K562 (cell line): ENCODE data around the gene MPZL1. TPM values are rescaled to one million over a fixed set of nuclear protein-coding genes. Genes with fewer than 3 reads are reported as not detected.

Source experiments
- CCNT2 ChIP-seq: IDR thresholded peaks from 2 replicates; pipeline ENCODE4 v1.6.1; 2011; ENCODE audit warnings: borderline replicate concordance, low read depth, mild to moderate bottlenecking, moderate library complexity, mixed read lengths, low read length; ENCODE audit not compliant: insufficient read length; ENCODE audit errors: extremely low read depth
- CUX1 ChIP-seq: fragments of 200-800 bp; sonication (Bioruptor generic); IDR thresholded peaks from 2 replicates; pipeline ENCODE4 v1.6.1; 2016; ENCODE audit warnings: missing genetic modification characterization, missing compliant biosample characterization
- E2F1 ChIP-seq: sonication (generic); formaldehyde crosslinking; IDR thresholded peaks from 2 replicates; pipeline ENCODE4 v1.8.1; 2023; ENCODE audit warnings: mild to moderate bottlenecking, missing genetic modification reagents, moderate library complexity
- HMG20B ChIP-seq: fragments of 250-450 bp; sonication (Bioruptor Pico); IDR thresholded peaks from 2 replicates; pipeline ENCODE4 v1.5.0; 2021; ENCODE audit warnings: mild to moderate bottlenecking
- RAD51 ChIP-seq: fragments of 450-650 bp; IDR thresholded peaks from 2 replicates; pipeline ENCODE4 v1.7.1; 2016; ENCODE audit warnings: low read depth, mild to moderate bottlenecking, borderline replicate concordance
- SP1 ChIP-seq: sonication (generic); formaldehyde crosslinking; IDR thresholded peaks from 2 replicates; pipeline ENCODE4 v1.8.1; 2022; ENCODE audit warnings: mild to moderate bottlenecking, missing genetic modification reagents
- XRCC5 ChIP-seq: fragments of 200-400 bp; formaldehyde crosslinking; IDR thresholded peaks from 2 replicates; pipeline ENCODE4 v1.6.1; 2017; ENCODE audit warnings: low read depth, mild to moderate bottlenecking, low read length
- ZBTB49 ChIP-seq: sonication (generic); formaldehyde crosslinking; IDR thresholded peaks from 2 replicates; pipeline ENCODE4 v1.8.0; 2022; ENCODE audit warnings: missing genetic modification reagents, mild to moderate bottlenecking, borderline replicate concordance
- ZBTB8A ChIP-seq: fragments of 450-650 bp; IDR thresholded peaks from 2 replicates; pipeline ENCODE4 v1.6.1; 2018; ENCODE audit warnings: mild to moderate bottlenecking, moderate library complexity; ENCODE audit not compliant: partially characterized antibody
- ZNF197 ChIP-seq: fragments of 200-800 bp; sonication (Bioruptor generic); IDR thresholded peaks from 2 replicates; pipeline ENCODE4 v1.6.1; 2016; ENCODE audit warnings: low read depth, missing genetic modification characterization, missing compliant biosample characterization
- ZNF766 ChIP-seq: fragments of 200-800 bp; sonication (Bioruptor generic); conservative IDR thresholded peaks from 2 replicates; pipeline ENCODE4 v1.6.1; 2016; ENCODE audit warnings: missing genetic modification characterization, missing compliant biosample characterization
- ZNF77 ChIP-seq: fragments of 250-450 bp; sonication (Bioruptor Pico); IDR thresholded peaks from 2 replicates; pipeline ENCODE4 v1.5.0; 2020
- polyA plus RNA-seq, 8 experiments: library from polyadenylated mRNA; depleted of rRNA in 4 of 8; stranded (reverse) in 5 of 8; unstranded in 3 of 8; fragments of >200 nt; fragmentation: Nextera tagmentation in 2 of 8; fragmentation: Illumina TruSeq in 1 of 8; extraction: Ambion mirVana in 2 of 8; extraction: Trizol in 1 of 8; gene quantifications; 2 replicates each; pipeline versions ENCODE4 v1.2.1 to v1.2.3, GENCODE V29; 2011 to 2014; ENCODE audit warnings: inconsistent platforms in 1 of 8, missing spikeins in 1 of 8
- total RNA-seq, 7 experiments: library from RNA; depleted of rRNA in 6 of 7; stranded (reverse); fragments of >200 nt in 6 of 7; fragmentation: Illumina TruSeq in 2 of 7; extraction: Trizol in 2 of 7; gene quantifications; 2 replicates each; pipeline versions ENCODE4 v1.2.1 to v1.2.3, GENCODE V29; 2011 to 2021; ENCODE audit warnings: low replicate concordance in 1 of 7
- TF ChIP-seq, protein P1 (sequence below): fragments of 450-650 bp; formaldehyde crosslinking; IDR thresholded peaks from 2 replicates; pipeline ENCODE4 v1.4.0; 2020; ENCODE audit warnings: mild to moderate bottlenecking, mixed read lengths
- TF ChIP-seq, protein P2 (sequence below): fragments of 250-450 bp; sonication (Bioruptor Pico); IDR thresholded peaks from 2 replicates; pipeline ENCODE4 v1.8.0; 2022; ENCODE audit warnings: inconsistent platforms

MPZL1 gene
- total and polyA plus RNA-seq, 9 of the 15 experiments (the other 6 are each of a cell fraction or from before 2014, with no cell fraction given): 14.5 to 153 (median 66.5) TPM

DNA sequence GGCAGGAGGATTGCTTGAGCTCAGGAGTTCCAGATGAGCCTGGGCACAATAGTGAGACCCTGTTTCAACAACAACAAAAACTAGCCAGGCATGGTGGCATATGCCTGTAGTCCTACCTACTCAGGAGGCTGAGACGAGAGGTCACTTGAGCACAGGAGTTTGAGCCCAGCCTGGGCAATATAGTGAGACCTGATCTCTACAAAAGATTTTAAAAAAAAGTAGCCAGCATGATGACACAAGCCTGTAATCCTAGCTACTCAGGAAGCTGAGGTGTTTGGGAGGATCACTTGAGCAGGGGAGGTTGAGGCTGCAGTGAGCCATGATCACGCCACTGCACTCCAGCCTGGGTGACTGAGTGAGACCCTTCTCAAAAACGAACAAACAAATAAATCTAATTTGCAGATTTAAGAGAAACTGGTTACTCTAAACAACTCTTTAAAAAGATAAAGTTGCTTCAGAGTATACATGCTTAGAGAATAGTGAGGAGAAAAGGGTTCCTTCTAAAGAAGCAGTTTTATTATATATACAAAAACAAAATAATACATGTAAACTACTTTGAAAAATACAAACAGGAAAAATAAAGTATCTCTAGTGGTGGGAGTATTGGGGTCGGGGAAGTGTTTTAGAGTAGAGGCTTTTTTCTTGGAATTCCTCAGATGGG is 103.8 kb downstream of the MPZL1 start (continued):
- TF ChIP-seq, protein P1, sequence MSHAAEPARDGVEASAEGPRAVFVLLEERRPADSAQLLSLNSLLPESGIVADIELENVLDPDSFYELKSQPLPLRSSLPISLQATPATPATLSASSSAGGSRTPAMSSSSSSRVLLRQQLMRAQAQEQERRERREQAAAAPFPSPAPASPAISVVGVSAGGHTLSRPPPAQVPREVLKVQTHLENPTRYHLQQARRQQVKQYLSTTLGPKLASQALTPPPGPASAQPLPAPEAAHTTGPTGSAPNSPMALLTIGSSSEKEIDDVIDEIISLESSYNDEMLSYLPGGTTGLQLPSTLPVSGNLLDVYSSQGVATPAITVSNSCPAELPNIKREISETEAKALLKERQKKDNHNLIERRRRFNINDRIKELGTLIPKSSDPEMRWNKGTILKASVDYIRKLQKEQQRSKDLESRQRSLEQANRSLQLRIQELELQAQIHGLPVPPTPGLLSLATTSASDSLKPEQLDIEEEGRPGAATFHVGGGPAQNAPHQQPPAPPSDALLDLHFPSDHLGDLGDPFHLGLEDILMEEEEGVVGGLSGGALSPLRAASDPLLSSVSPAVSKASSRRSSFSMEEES (CRISPR knock-in tag): no peak
- TF ChIP-seq CCNT2 (no peak), ZBTB49 (CRISPR knock-in tag) (no peak), HMG20B (CRISPR knock-in tag) (no peak), ZBTB8A (no peak), CUX1 (CRISPR knock-in tag) (peak; percentile 59; the same call in 1 of the 2 replicates), E2F1 (CRISPR knock-in tag) (no peak), ZNF197 (CRISPR knock-in tag) (0 out of 2 replicates have a peak, but pooled peaks have one; percentile 84), RAD51 (no peak), ZNF77 (CRISPR knock-in tag) (no peak), SP1 (CRISPR knock-in tag) (no peak), XRCC5 (no peak), ZNF766 (CRISPR knock-in tag) (peak; percentile 69)
- TF ChIP-seq, protein P2, sequence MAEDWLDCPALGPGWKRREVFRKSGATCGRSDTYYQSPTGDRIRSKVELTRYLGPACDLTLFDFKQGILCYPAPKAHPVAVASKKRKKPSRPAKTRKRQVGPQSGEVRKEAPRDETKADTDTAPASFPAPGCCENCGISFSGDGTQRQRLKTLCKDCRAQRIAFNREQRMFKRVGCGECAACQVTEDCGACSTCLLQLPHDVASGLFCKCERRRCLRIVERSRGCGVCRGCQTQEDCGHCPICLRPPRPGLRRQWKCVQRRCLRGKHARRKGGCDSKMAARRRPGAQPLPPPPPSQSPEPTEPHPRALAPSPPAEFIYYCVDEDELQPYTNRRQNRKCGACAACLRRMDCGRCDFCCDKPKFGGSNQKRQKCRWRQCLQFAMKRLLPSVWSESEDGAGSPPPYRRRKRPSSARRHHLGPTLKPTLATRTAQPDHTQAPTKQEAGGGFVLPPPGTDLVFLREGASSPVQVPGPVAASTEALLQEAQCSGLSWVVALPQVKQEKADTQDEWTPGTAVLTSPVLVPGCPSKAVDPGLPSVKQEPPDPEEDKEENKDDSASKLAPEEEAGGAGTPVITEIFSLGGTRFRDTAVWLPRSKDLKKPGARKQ: no peak
